Frontal cortex (tissue), 4 donors: ENCODE results near the gene LRSAM1. TPM values are rescaled to one million over a fixed set of nuclear protein-coding genes. Genes with fewer than 3 reads are reported as not detected.

Experiments used
- DNase-seq, 2 donors: peaks; one replicate each; pipeline ENCODE4 v3.0.0; 2012; ENCODE audit warnings: low spot score in 2 of 2
- FAIRE-seq: peaks from 2 replicates; lab custom pipeline; 2012; peaks lifted over from hg19 to GRCh38; lab: Jason Lieb, UNC
- total RNA-seq: library from RNA; depleted of rRNA; stranded (reverse); fragments of >200 nt; gene quantifications from one replicate; pipeline ENCODE4 v1.2.3, GENCODE V29; 2014
- donor health status: control.
- donor health status: control.
- donor health status: control.

Gene LRSAM1
- total RNA-seq, 1 donor from 2014 or later: 23.6 TPM

DNA sequence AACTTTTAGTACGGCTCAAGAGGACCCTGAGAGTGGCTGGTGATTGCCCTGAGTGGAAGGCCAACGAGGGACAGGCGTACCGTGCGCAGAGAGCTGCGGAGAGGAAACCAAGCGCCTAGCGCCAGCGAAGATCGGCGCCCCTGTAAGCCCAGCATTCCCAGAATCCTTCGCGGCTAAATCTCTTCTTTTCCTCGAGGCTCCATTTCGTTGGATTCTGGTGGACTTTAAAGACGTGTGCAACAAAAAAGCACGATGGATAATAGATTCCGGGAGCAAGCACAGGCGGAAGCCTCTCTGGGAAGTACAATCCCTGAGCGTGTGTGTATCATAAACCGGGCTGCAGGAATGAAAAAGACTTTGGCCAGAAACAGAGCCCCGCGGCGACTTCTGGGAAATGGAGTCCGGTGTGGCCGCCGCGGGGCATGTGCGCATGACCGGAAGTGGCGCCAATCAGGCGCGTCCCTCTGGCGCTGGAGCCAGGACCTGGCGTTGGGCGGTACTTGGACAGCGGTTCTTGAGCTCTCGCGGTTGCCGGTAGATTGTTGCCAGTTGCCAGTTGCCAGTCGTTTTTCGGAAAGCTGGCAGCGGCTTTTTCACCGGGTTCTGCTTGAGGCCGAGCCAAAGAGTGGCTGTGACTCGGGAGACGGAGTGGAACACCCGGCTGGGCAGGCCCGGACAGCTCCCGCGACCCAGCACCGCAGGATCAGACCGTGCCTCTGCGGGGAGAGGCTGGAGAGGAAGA lies 27.2 kb upstream of the LRSAM1 start, which contains the start of gene ZNF79:
ZNF79 (plus strand) TSS at position 449 of the 742 bp plus-strand sequence. CDS start 406 bp downstream, outside the sequence.
- FAIRE-seq: no peak
- peak; percentile 86 to 93 for DNase-seq

DNA sequence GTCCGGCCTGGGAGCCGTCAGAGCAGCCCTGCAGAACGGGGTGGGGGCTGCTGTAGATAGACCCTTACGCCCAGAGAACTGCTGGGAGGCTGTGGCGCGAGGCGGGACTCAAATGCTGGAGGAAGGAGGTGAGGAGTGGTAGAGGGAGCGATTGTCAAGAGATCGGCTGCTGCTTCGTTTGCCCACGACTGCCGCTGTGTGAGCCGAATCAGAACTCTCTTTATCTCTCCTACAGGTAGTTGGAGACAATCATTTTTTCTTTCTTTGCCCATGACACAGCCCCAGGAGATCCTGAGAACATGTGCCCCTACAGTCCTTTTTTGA lies 26.7 kb upstream of the LRSAM1 start:
- no peak for FAIRE-seq
- DNase-seq: no peak

DNA sequence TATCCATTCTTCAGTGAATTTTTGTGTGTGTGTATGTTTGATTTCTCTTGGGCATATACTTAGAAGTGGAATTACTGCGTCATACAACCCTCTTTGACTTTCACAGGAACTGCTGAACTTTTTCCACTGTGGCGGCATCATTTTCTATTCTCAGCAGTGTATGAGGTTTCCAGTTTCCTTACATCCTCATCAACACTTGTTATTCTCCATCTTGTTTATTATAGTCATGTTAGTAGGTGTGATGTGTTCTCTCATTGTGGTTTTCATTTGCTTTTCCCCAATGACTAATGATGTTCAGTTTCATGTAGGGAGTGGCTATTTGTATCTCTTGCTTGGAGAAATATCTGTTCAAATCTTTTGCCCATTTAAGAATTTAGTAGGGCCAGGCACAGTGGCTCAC lies 24.6 kb upstream of the LRSAM1 start:
- DNase-seq: no peak
- FAIRE-seq: no peak

DNA sequence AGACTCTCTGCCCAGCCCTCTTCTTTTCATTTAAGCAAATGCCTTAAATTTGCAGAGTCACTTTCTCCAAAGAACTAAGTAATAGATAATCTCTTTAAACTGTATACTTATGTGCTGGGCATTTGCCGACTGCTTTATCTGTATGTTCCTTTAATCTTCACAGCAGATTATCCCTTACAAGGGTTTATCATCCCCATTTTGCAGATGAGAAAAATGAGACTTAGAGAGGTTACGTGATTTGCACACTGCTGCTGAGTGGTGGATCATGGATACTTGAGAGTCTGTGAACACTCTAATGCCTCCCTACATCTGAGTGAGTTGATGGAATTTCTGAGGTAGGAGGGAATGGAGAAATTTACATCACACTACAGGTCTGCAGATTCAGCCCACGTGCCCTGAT lies 23.0 kb upstream of the LRSAM1 start:
- FAIRE-seq (no peak), DNase-seq (no peak)

DNA sequence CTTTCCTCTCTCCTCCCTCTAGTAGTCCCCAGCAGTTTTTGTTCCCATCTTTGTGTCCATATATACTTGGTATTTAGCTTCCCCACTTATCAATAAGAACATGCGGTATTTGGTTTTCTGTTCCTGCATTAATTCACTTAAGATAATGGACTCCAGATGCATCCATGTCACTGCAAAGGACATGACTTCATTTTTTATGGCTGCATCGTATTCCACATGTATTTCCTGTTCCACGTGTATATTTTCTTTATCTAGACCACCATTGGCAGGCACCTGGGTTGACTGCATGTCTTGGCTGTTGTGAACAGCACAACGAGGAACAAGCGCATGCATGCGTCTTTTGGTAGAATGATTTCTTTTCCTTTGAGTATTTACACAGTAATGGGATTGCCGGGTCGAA lies 20.9 kb upstream of the LRSAM1 start:
- DNase-seq: no peak
- no peak for FAIRE-seq

- FAIRE-seq (no peak), DNase-seq (no peak)
Observed at GRCh38 chr9:127437497-127438264, 13.6 kb upstream of the LRSAM1 start.

DNA sequence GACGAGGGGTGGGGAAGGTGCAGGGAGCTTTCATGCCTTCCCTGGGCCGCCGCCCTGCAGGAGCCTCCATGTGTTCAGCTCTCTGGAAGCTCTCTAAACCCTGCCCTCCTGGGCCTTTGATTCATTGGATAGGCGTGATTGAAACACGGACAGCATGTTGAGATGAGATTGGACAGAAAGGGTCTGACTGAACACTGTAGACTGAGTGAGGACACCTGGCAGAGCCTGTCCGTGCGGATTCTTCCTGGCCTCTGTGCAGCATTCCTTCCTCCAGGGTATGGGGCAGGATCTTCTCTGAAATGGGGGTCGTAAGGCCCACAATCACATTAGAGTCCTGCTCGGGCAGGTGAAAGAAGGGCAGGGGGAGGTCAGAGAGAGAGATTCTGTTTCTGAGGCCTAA lies 12.9 kb upstream of the LRSAM1 start:
- no peak for DNase-seq
- FAIRE-seq: no peak

DNA sequence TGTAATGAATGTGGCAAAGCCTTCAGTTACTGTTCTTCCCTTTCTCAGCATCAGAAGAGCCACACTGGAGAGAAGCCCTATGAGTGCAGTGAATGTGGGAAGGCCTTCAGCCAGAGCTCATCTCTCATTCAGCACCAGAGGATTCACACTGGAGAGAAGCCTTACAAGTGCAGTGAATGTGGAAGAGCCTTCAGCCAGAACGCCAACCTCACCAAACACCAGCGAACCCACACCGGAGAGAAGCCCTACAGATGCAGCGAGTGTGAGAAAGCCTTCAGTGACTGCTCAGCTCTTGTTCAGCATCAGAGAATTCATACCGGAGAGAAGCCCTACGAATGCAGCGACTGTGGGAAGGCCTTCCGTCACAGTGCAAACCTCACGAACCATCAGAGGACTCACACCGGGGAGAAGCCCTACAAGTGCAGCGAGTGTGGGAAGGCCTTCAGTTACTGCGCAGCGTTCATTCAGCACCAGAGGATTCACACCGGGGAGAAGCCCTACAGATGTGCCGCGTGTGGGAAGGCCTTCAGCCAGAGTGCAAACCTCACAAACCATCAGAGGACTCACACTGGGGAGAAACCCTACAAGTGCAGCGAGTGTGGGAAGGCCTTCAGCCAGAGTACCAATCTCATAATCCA lies 6.9 kb upstream of the LRSAM1 start:
- DNase-seq (no peak), FAIRE-seq (no peak)

- no peak for FAIRE-seq
Observed at GRCh38 chr9:127444921-127445850, 6.1 kb upstream of the LRSAM1 start.

DNA sequence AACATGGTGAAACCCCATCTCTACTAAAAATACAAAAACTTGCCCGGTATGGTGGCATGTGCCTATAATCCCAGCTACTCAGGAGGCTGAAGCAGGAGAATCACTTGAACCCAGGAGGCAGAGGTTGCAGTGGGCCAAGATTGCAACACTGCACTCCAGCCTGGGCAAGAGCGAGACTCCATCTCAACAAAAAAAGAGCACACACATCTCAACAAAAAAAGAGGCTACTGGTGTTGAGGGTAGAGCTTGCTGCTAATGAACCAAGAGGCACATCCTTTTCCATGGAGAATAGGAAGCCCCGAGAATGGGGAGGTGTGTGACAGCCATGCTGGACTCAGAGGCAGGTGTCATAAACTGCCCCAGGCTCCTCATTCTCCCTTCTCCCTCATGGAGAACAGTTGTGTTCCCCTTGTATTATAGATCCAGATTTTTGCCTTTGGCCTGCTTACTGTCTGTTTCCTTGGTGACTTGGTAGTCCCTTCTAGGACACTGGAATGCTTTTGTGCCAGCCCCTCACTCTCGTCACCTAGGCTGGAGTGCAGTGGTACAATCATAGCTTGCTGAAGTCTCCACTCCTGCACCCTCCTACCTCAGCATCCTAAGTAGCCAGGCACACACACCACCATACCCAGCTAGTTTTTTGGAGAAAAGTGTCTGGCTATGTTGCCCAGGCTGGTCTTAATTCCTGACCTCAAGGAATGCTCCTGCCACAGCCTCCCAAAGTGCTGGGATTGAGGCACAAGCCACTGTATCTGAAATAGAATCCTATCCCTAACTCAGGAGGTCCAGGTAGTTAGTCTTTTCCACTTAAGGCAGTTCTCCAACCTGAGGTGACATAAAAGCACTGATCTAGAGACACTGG lies 5.2 kb upstream of the LRSAM1 start:
- DNase-seq: no peak
- FAIRE-seq: no peak

More at GRCh38 chr9:127444921-127445850, 6.1 kb upstream of the LRSAM1 start:
- no peak for DNase-seq

DNA sequence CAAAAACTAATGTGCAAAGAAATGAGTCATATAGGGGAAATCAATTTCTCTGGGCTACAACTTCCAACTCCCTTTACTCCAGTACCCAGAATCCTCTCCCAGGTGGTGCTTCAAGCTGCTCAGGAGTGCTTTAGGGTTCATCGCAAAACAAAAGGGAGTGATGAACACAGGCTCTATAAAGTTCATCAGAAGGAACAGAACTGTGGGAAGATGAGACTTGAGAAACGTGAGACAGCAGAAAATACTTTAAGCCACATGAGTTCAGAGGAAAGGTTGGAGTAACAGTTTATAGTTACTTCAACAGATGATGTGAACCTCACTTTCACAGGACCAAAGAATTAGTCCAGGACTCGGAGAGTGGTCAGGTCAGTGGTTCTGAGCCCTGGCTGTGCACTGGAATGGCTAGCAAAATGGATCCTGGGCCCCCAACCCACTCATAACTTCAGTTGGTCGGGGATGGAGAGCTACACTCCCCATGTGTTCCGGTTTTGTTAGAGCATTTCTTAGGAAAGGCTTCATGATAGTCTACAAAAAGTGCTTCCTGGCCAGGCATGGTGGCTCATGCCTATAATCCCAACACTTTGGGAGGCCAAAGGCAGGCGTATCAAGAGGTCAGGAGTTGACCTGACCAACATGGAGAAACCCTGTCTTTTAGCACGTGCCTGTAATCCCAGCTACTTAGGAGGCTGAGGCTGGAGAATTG lies 4.4 kb upstream of the LRSAM1 start:
- DNase-seq (no peak), FAIRE-seq (no peak)

GRCh38 chr9:127447416-127448111 lies 3.7 kb upstream of the LRSAM1 start:
- DNase-seq: no peak
- FAIRE-seq: no peak

DNA sequence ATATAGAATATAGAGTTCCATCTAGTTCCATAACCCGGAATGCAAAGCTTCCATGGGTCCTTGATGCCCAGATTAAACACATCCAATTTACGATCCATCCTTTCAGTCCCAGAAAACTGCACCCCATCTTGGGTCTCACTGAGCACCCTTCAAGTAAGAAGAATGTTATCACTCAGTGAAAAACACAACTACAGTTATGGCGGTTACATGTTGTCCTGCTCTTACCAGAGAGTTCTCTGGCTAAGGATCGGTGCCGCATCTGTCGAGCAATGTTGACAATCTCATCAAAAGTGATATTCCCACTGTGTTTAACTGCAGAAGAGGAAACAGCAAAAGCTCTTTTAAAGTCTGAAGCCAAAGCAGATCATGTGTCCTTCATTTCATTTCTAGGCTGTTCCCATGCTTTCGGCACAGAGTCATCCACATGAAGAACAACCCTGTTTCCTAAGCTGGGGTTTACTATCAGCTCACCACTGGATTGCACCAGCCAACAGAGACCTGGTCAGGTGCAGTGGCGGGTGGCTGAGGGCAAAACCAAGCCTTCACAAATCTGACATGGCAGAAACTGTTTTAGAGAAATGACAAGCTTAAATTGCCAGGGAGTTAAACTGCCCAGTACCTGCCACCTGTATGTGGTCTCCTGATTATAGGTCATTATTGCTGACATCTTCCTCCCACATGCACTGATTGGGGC lies 3.1 kb upstream of the LRSAM1 start:
- no peak for FAIRE-seq
- DNase-seq: no peak

DNA sequence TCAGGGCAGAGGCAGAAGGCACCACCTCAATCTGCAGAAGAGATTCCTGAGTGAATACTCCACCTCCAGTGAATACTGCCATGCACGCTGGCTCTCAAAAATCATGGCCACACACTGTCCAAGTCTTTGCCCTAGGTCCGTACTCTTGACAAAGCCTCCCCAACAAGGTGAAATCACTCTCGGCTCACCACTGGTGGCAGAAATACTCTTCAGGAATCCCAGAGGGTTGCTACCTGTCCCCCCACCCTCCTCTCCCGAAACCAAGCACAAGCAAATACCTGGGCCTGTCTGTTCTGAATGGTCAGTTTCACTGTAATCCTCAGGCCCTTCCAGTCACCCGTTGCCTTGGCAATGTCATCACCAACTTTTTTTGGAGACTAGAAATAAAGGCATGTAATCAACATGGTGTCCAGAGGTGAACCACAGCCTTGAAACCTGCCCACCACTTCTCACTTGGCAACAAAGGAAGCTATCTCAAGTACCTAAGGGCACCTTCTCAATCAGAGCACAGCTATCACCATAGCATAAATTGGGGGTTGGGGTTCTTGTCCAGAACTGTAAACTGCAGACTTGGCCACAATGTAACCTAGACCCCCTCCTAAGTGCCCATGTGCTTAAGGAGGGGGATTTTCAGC lies 1.9 kb upstream of the LRSAM1 start:
- DNase-seq: no peak

GRCh38 chr9:127450243-127450760 lies 1.0 kb upstream of the LRSAM1 start:
- FAIRE-seq (no peak), DNase-seq (no peak)

More for the DNA sequence above, 1.9 kb upstream of the LRSAM1 start:
- no peak for FAIRE-seq

DNA sequence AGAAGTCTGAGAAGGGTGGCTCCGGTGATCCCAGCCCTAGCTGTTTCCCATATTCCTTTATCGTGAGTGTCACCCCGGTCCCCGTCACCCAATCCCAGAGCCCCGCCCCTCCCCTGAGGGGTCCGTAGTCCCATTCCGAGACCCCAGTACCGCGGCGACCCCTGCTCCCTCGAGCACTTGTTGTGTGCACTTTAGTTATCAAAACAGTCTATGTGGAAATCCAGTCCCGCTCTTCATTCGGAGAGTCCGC lies 223 bp downstream of the LRSAM1 start:
- no peak for DNase-seq
- no peak for FAIRE-seq
